Esophagus muscularis mucosa (tissue), 4 donors: ENCODE measurements around the gene PPP1R12B. TPM values are rescaled to one million over a fixed set of nuclear protein-coding genes. Genes with fewer than 3 reads are reported as not detected.
"Not testable (repeated sequence)": the region's sequence is repeated elsewhere in the genome, so short reads cannot be mapped to it uniquely, and the experiment has no call there.

Source experiments
- DNase-seq: peaks from one replicate; pipeline ENCODE4 v3.0.0-alpha.2; 2017; ENCODE audit errors: extremely low spot score
- H3K27ac ChIP-seq, 4 donors: fragments of 200-600 bp; sonication (generic); replicated peaks in 1 of 4; 1 replicate in 3 of 4; 2 replicates in 1 of 4; pipeline ENCODE4 v1.5.1; 2016 to 2019; ENCODE audit warnings: mild to moderate bottlenecking in 1 of 4
- H3K27me3 ChIP-seq, 4 donors: fragments of 200-600 bp; sonication (generic); one replicate each; pipeline versions ENCODE4 v1.5.1 to v1.6.0; 2016 to 2019
- H3K36me3 ChIP-seq, 4 donors: fragments of 200-600 bp; sonication (generic); one replicate each; pipeline ENCODE4 v1.5.1; 2016 to 2019
- H3K4me1 ChIP-seq, 4 donors: fragments of 200-600 bp; sonication (generic); one replicate each; pipeline ENCODE4 v1.5.1; 2016 to 2019
- H3K4me3 ChIP-seq, 4 donors: fragments of 200-600 bp; sonication (generic); 1 replicate in 2 of 4; 2 replicates in 2 of 4; pipeline ENCODE4 v1.5.1; 2016 to 2019; ENCODE audit warnings: mild to moderate bottlenecking in 4 of 4, moderate library complexity in 1 of 4
- H3K9me3 ChIP-seq, 4 donors: fragments of 200-600 bp; sonication (generic); 1 replicate in 3 of 4; 2 replicates in 1 of 4; pipeline ENCODE4 v1.5.1; 2016 to 2019
- CTCF ChIP-seq, 3 experiments: fragments of 200-600 bp in 2 of 3; fragments of 450-650 bp in 1 of 3; sonication (generic) in 2 of 3; IDR thresholded peaks; one replicate each; pipeline ENCODE4 v1.5.1; 2017 to 2019; ENCODE audit warnings: antibody characterized with exemption in 3 of 3, mild to moderate bottlenecking in 2 of 3, moderate library complexity in 1 of 3
- EP300 ChIP-seq: sonication (generic); formaldehyde crosslinking; IDR thresholded peaks from one replicate; pipeline ENCODE4 v1.6.1; 2017; ENCODE audit warnings: antibody characterized with exemption
- POLR2A ChIP-seq: fragments of 450-650 bp; IDR thresholded peaks from one replicate; pipeline ENCODE4 v1.6.1; 2017; ENCODE audit warnings: antibody characterized with exemption, moderate library complexity, mild to moderate bottlenecking, low read depth
- POLR2AphosphoS5 ChIP-seq, 2 donors: sonication (generic); formaldehyde crosslinking; IDR thresholded peaks; one replicate each; pipeline ENCODE4 v1.6.1; 2017; ENCODE audit warnings: antibody characterized with exemption in 2 of 2
- WGBS: methylation state at CpG from one replicate; pipeline ENCODE4 v1.1.5; 2018; 5-methylcytosine and 5-hydroxymethylcytosine counted together
- intact Hi-C: fragments of 100-400 bp; cut with DNase I; formaldehyde crosslinking; loops from one replicate; pipeline ENCODE4 v1.15.1; 2023
- total RNA-seq, 4 donors: library from RNA; depleted of rRNA; stranded (reverse); fragments of >200 nt; gene quantifications; one replicate each; pipeline versions ENCODE4 v1.1.0 to v1.2.1, GENCODE V29; 2016

The PPP1R12B gene
- total RNA-seq, 4 donors from 2014 or later, result 692 to 1,262 (median 949) TPM

GRCh38 chr1:202600432-202601041 is 252.0 kb downstream of the PPP1R12B start:
- Histone ChIP-seq H3K27me3 (no peaks in the 10 kb centered on the region), H3K36me3 (peaks cover 7 to 68% (median 34%) of the 10 kb centered on the region in 4 donors), H3K27ac (peak overlapping the region in 1 of 4 donors; percentile 60), H3K4me1 (peaks cover 6 to 14% (median 10%) of the 10 kb centered on the region in 4 donors), H3K4me3 (no peak overlapping the region), H3K9me3 (no peaks in the 10 kb centered on the region)
- intact Hi-C loops, result loop anchor here (2.0 kb wide), 1 partner anchor 96 kb away; no protein-coding TSS in a partner anchor
- 96% methylated on average over 5 of the region's 10 CpGs for WGBS
- no peak for TF ChIP-seq CTCF (IDR thresholded peaks at IDR 0.05)
- TF ChIP-seq POLR2AphosphoS5 (IDR thresholded peaks at IDR 0.05), result no peak
- TF ChIP-seq POLR2A, result no peak
- TF ChIP-seq EP300, result no peak
- no peak for DNase-seq

GRCh38 chr1:202603435-202603834 is 254.9 kb downstream of the PPP1R12B start:
- WGBS, result 84% methylated on average over 2 of the region's 2 CpGs

GRCh38 chr1:202605515-202605914 is 257.0 kb downstream of the PPP1R12B start:
- Histone ChIP-seq H3K27ac (no peak overlapping the region), H3K4me1 (peaks cover 0 to under 1% (median 0%) of the 10 kb centered on the region in 4 donors), H3K9me3 (no peaks in the 10 kb centered on the region), H3K27me3 (no peaks in the 10 kb centered on the region), H3K36me3 (peaks cover 7 to 62% (median 42%) of the 10 kb centered on the region in 4 donors), H3K4me3 (no peak overlapping the region)
- 80% methylated on average over 5 of the region's 5 CpGs for WGBS
- intact Hi-C loops, result no loop called here
- no peak for DNase-seq
- TF ChIP-seq CTCF (IDR thresholded peaks at IDR 0.05) (no peak), EP300 (no peak), POLR2A (no peak), POLR2AphosphoS5 (IDR thresholded peaks at IDR 0.05) (no peak)

More at GRCh38 chr1:202603435-202603834, 254.9 kb downstream of the PPP1R12B start:
- TF ChIP-seq POLR2AphosphoS5 (IDR thresholded peaks at IDR 0.05) (no peak), EP300 (no peak), CTCF (IDR thresholded peaks at IDR 0.05) (no peak), POLR2A (no peak)
- no peak overlapping the region for H3K27ac ChIP-seq
- no peaks in the 10 kb centered on the region for H3K27me3 ChIP-seq
- no peak overlapping the region for H3K4me3 ChIP-seq
- no peak for DNase-seq
- H3K9me3 ChIP-seq, result no peaks in the 10 kb centered on the region
- intact Hi-C loops, result no loop called here
- peaks cover 6 to 14% (median 10%) of the 10 kb centered on the region in 4 donors for H3K4me1 ChIP-seq
- H3K36me3 ChIP-seq, result peaks cover 7 to 75% (median 41%) of the 10 kb centered on the region in 4 donors

GRCh38 chr1:202612036-202612435 is 263.5 kb downstream of the PPP1R12B start:
- H3K4me3 ChIP-seq, intact Hi-C loops, H3K9me3 ChIP-seq, H3K27me3 ChIP-seq, H3K27ac ChIP-seq, DNase-seq: not testable (repeated sequence)
- peaks cover 0 to 13% (median 3%) of the 10 kb centered on the region in 4 donors for H3K36me3 ChIP-seq
- H3K4me1 ChIP-seq, result peaks cover 18 to 29% (median 22%) of the 10 kb centered on the region in 4 donors
- WGBS, result 100% methylated on average over 3 of the region's 3 CpGs

DNA sequence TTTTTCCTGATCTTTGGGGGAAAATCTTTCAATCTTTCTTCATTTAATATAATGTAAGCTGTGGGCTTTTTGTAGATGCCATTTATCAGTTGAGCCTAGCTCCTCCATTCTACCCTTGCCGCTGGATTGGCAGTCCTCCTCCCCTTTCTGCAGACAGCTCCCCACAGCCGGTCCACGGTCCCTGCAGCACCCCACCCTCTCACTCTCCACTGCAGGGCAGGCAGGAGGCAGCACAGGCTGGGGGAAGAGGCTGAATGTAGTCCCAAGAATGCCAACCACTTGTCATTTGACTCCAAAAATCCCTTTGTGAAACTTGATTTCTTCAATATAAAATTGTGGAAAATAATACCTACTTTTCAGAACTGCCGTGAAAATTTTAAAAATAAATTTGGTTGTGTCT is 265.1 kb downstream of the PPP1R12B start:
- Histone ChIP-seq H3K36me3 (peaks cover 0 to under 1% (median 0%) of the 10 kb centered on the region in 4 donors), H3K27me3 (no peaks in the 10 kb centered on the region), H3K9me3 (no peaks in the 10 kb centered on the region), H3K4me1 (peaks cover 20 to 40% (median 30%) of the 10 kb centered on the region in 4 donors), H3K27ac (no peak overlapping the region), H3K4me3 (no peak overlapping the region)
- TF ChIP-seq POLR2AphosphoS5 (IDR thresholded peaks at IDR 0.05) (no peak), CTCF (IDR thresholded peaks at IDR 0.05) (no peak), EP300 (no peak), POLR2A (no peak)
- 92% methylated on average over 4 of the region's 4 CpGs for WGBS
- intact Hi-C loops, result no loop called here
- no peak for DNase-seq
